ENCODE results near the gene APOL6. TPM values are rescaled to one million over a fixed set of nuclear protein-coding genes. Genes with fewer than 3 reads are reported as not detected.

The APOL6 gene
- total and polyA plus RNA-seq, 2 donors (not counting 3 experiments of a cell fraction or from before 2014, with no cell fraction given), result 0.33 to 3.0 TPM

- TF ChIP-seq MAX (IDR thresholded peaks at IDR 0.05; ENCODE audit: insufficient read depth, insufficient read length), result no peak
- no peak for TF ChIP-seq CTCF (IDR thresholded peaks at IDR 0.05; ENCODE audit: extremely low read depth in 1 of 2, insufficient read depth in 1 of 2, low read depth in 1 of 2, low read length in 2 of 2)
- no peak for TF ChIP-seq GATA2 (IDR thresholded peaks at IDR 0.05; ENCODE audit: insufficient read depth, insufficient read length, low read depth, low read length)
- no peak for TF ChIP-seq POLR2A (IDR thresholded peaks at IDR 0.05; ENCODE audit: low read depth, low read length)
- no peak for TF ChIP-seq MYC (IDR thresholded peaks at IDR 0.05; ENCODE audit: low read depth, low read length)
- no peak for TF ChIP-seq JUN (IDR thresholded peaks at IDR 0.05; ENCODE audit: borderline replicate concordance, insufficient read depth, insufficient read length, low read depth)
- no peak for TF ChIP-seq FOS (IDR thresholded peaks at IDR 0.05; ENCODE audit: borderline replicate concordance, insufficient read depth, low read length)
- TF ChIP-seq POLR2AphosphoS5 (IDR thresholded peaks at IDR 0.05; ENCODE audit: insufficient read depth, low read depth, low read length), result no peak
- no peak for TF ChIP-seq EZH2 (IDR thresholded peaks at IDR 0.05; ENCODE audit: borderline replicate concordance, low read depth, low read length, severe bottlenecking)
- Histone ChIP-seq H3K4me3 (replicated peaks in 1 of 3; ENCODE audit: insufficient read depth in 1 of 3, low read depth in 1 of 3, low read length in 3 of 3) (no peak overlapping the region), H3K9me1 (replicated peaks; ENCODE audit: control insufficient read depth, extremely low read depth, insufficient read depth, low read length) (no peaks in the 10 kb centered on the region), H3K4me1 (ENCODE audit: control insufficient read depth, extremely low read depth, insufficient read depth, low read length) (no peaks in the 10 kb centered on the region), H3K36me3 (ENCODE audit: control insufficient read depth in 2 of 2, extremely low read depth in 1 of 2, insufficient read depth in 2 of 2, low read length in 2 of 2) (no peaks in the 10 kb centered on the region), H2AFZ (ENCODE audit: low read depth, low read length) (no peak overlapping the region), H3K79me2 (ENCODE audit: control insufficient read depth, insufficient read depth, low read length) (no peaks in the 10 kb centered on the region), H3K9me3 (replicated peaks; ENCODE audit: control insufficient read depth, insufficient read depth, low read length) (no peaks in the 10 kb centered on the region), H3K9ac (replicated peaks; ENCODE audit: extremely low read depth, insufficient read depth, low read length) (no peak overlapping the region), H3K4me2 (ENCODE audit: insufficient read depth, low read length) (no peak overlapping the region), H3K27me3 (ENCODE audit: control insufficient read depth in 2 of 2, insufficient read depth in 2 of 2, low read length in 2 of 2) (peaks cover 3% of the 10 kb centered on the region in 2 experiments), H3K27ac (ENCODE audit: insufficient read depth, low read depth, low read length) (no peak overlapping the region), H4K20me1 (replicated peaks; ENCODE audit: control insufficient read depth, extremely low read depth, insufficient read depth, low read length) (no peaks in the 10 kb centered on the region)
- CTCF ChIA-PET, result interaction anchor here (0.7 to 0.9 kb wide), 3 partner anchors 11 to 429 kb away, joined by 3 read pairs; partner anchors contain the start of gene APOL6
- intact Hi-C loops (cut with micrococcal nuclease), result no loop called here
- FAIRE-seq (no peak), DNase-seq (ENCODE audit: low read depth, low spot score) (no peak)
- dilution Hi-C loops (cut with MboI; ENCODE audit: extremely low pct_ligation_motif_present, low sequenced_read_pairs), result no loop called here
- POLR2A ChIA-PET, result no interaction called here
- no TSS peak for BruUV-seq (replicated peaks)
Observed at GRCh38 chr22:35637254-35637653, 11.0 kb upstream of the APOL6 start.
